Measurements from ENCODE around the gene MYBPC1.
"Not testable (repeated sequence)": the region's sequence is repeated elsewhere in the genome, so short reads cannot be mapped to it uniquely, and the experiment has no call there.

The MYBPC1 gene

GRCh38 chr12:101607894-101608293 lies 13.1 kb downstream of the MYBPC1 start:
- DNase-seq, result no peak

GRCh38 chr12:101608301-101609133 lies 13.7 kb downstream of the MYBPC1 start:
- no peak for DNase-seq

GRCh38 chr12:101609198-101609597 lies 14.4 kb downstream of the MYBPC1 start:
- DNase-seq, result no peak

GRCh38 chr12:101612160-101612916 lies 17.6 kb downstream of the MYBPC1 start:
- no peak for DNase-seq

- DNase-seq, result no peak
Observed at GRCh38 chr12:101616027-101616494, 21.3 kb downstream of the MYBPC1 start.

- no peak for DNase-seq
Observed at GRCh38 chr12:101619026-101619786, 24.4 kb downstream of the MYBPC1 start.

GRCh38 chr12:101619858-101620761 lies 25.3 kb downstream of the MYBPC1 start:
- no peak for DNase-seq

GRCh38 chr12:101620762-101621133 lies 26.0 kb downstream of the MYBPC1 start:
- DNase-seq, result no peak

- DNase-seq, result no peak
Observed at GRCh38 chr12:101628676-101629075, 33.9 kb downstream of the MYBPC1 start.

- no peak for DNase-seq
Observed at GRCh38 chr12:101634724-101635123, 40.0 kb downstream of the MYBPC1 start.

- DNase-seq, result no peak
Observed at GRCh38 chr12:101637936-101638335, 43.2 kb downstream of the MYBPC1 start.

GRCh38 chr12:101642115-101643067 lies 47.6 kb downstream of the MYBPC1 start:
- DNase-seq, result no peak

GRCh38 chr12:101647711-101648110 lies 52.9 kb downstream of the MYBPC1 start:
- DNase-seq, result no peak

- no peak for DNase-seq
Observed at GRCh38 chr12:101648195-101648594, 53.4 kb downstream of the MYBPC1 start.

- no peak for DNase-seq
Observed at GRCh38 chr12:101650346-101651117, 55.8 kb downstream of the MYBPC1 start.

GRCh38 chr12:101653030-101653429 lies 58.3 kb downstream of the MYBPC1 start:
- DNase-seq, result no peak

GRCh38 chr12:101653503-101653902 lies 58.7 kb downstream of the MYBPC1 start:
- no peak for DNase-seq

GRCh38 chr12:101654442-101654841 lies 59.7 kb downstream of the MYBPC1 start:
- no peak for DNase-seq

GRCh38 chr12:101655393-101655792 lies 60.6 kb downstream of the MYBPC1 start:
- no peak for DNase-seq

- DNase-seq, result not testable (repeated sequence)
Observed at GRCh38 chr12:101660662-101661061, 65.9 kb downstream of the MYBPC1 start.
